ENCODE results near the gene CSNK1E.

CSNK1E gene

GRCh38 chr22:38284042-38284402 is 33.2 kb downstream of the CSNK1E start:
- no peaks in the 10 kb centered on the region for H3K27me3 ChIP-seq (ENCODE audit: insufficient read depth, insufficient read length)
- H3K4me1 ChIP-seq (ENCODE audit: insufficient read depth, insufficient read length) = peaks cover 13% of the 10 kb centered on the region
- H3K36me3 ChIP-seq (ENCODE audit: insufficient read depth, insufficient read length, low read length) = peaks cover 3% of the 10 kb centered on the region
- no peak overlapping the region for H3K9ac ChIP-seq (ENCODE audit: insufficient read length, low read depth)
- TF ChIP-seq ZNF274 (IDR thresholded peaks at IDR 0.05; ENCODE audit: low read depth, low read length) (no peak), SUZ12 (IDR thresholded peaks at IDR 0.05; ENCODE audit: extremely low read depth, insufficient read depth, insufficient read length) (no peak), YY1 (IDR thresholded peaks at IDR 0.05; ENCODE audit: insufficient read depth, insufficient read length) (no peak)
- DNase-seq (ENCODE audit: low read depth, low spot score) = no peak
- no peak overlapping the region for H3K4me3 ChIP-seq (ENCODE audit: insufficient read length, low read depth)
- no peaks in the 10 kb centered on the region for H3K9me3 ChIP-seq (ENCODE audit: insufficient read depth, low read length)

GRCh38 chr22:38282397-38282796 is 34.8 kb downstream of the CSNK1E start:
- Histone ChIP-seq H3K9me3 (ENCODE audit: insufficient read depth, low read length) (no peaks in the 10 kb centered on the region), H3K4me3 (ENCODE audit: insufficient read length, low read depth) (no peak overlapping the region), H3K27me3 (ENCODE audit: insufficient read depth, insufficient read length) (no peaks in the 10 kb centered on the region), H3K4me1 (ENCODE audit: insufficient read depth, insufficient read length) (peaks cover 13% of the 10 kb centered on the region), H3K36me3 (ENCODE audit: insufficient read depth, insufficient read length, low read length) (peaks cover 3% of the 10 kb centered on the region), H3K9ac (ENCODE audit: insufficient read length, low read depth) (no peak overlapping the region)
- DNase-seq (ENCODE audit: low read depth, low spot score) = no peak
- no peak for TF ChIP-seq YY1 (IDR thresholded peaks at IDR 0.05; ENCODE audit: insufficient read depth, insufficient read length)
- no peak for TF ChIP-seq SUZ12 (IDR thresholded peaks at IDR 0.05; ENCODE audit: extremely low read depth, insufficient read depth, insufficient read length)
- TF ChIP-seq ZNF274 (IDR thresholded peaks at IDR 0.05; ENCODE audit: low read depth, low read length) = no peak

DNA sequence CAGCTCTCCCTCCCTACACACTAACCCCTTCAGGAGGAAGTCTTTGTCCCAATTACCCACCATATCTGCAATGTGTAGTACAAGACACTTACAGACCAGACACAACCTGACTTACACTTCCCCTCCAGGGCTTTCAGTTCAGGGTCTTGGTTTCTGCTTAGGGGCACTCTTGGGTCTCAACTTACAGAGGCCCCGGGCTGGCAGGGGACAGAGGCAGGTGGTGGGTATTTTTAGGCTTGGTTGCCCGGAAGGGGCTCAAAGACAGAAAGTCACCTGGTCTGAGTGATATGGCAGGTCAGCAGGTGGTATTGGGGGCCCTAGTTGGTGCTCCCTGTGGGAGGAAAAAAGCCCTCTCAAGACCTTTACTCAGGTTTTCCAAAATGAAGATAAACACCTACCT is 41.1 kb downstream of the CSNK1E start:
- no peak overlapping the region for H3K9ac ChIP-seq (ENCODE audit: insufficient read length, low read depth)

GRCh38 chr22:38273135-38273826 is 44.0 kb downstream of the CSNK1E start:
- H3K4me3 ChIP-seq (ENCODE audit: insufficient read length, low read depth) = peak overlapping the region; percentile 9
- no peaks in the 10 kb centered on the region for H3K9me3 ChIP-seq (ENCODE audit: insufficient read depth, low read length)
- TF ChIP-seq ZNF274 (IDR thresholded peaks at IDR 0.05; ENCODE audit: low read depth, low read length) = no peak
- no peak for TF ChIP-seq SUZ12 (IDR thresholded peaks at IDR 0.05; ENCODE audit: extremely low read depth, insufficient read depth, insufficient read length)
- TF ChIP-seq YY1 (IDR thresholded peaks at IDR 0.05; ENCODE audit: insufficient read depth, insufficient read length) = no peak
- no peaks in the 10 kb centered on the region for H3K27me3 ChIP-seq (ENCODE audit: insufficient read depth, insufficient read length)
- H3K36me3 ChIP-seq (ENCODE audit: insufficient read depth, insufficient read length, low read length) = peaks cover 16% of the 10 kb centered on the region
- peak overlapping the region; percentile 15 for H3K9ac ChIP-seq (ENCODE audit: insufficient read length, low read depth)
- DNase-seq (ENCODE audit: low read depth, low spot score) = no peak
- H3K4me1 ChIP-seq (ENCODE audit: insufficient read depth, insufficient read length) = peaks cover 23% of the 10 kb centered on the region

More for the DNA sequence above, 41.1 kb downstream of the CSNK1E start:
- no peak overlapping the region for H3K4me3 ChIP-seq (ENCODE audit: insufficient read length, low read depth)
- no peak for DNase-seq (ENCODE audit: low read depth, low spot score)
- peaks cover 9% of the 10 kb centered on the region for H3K4me1 ChIP-seq (ENCODE audit: insufficient read depth, insufficient read length)
- H3K27me3 ChIP-seq (ENCODE audit: insufficient read depth, insufficient read length) = no peaks in the 10 kb centered on the region
- no peaks in the 10 kb centered on the region for H3K9me3 ChIP-seq (ENCODE audit: insufficient read depth, low read length)
- TF ChIP-seq SUZ12 (IDR thresholded peaks at IDR 0.05; ENCODE audit: extremely low read depth, insufficient read depth, insufficient read length) = no peak
- peaks cover 5% of the 10 kb centered on the region for H3K36me3 ChIP-seq (ENCODE audit: insufficient read depth, insufficient read length, low read length)

DNA sequence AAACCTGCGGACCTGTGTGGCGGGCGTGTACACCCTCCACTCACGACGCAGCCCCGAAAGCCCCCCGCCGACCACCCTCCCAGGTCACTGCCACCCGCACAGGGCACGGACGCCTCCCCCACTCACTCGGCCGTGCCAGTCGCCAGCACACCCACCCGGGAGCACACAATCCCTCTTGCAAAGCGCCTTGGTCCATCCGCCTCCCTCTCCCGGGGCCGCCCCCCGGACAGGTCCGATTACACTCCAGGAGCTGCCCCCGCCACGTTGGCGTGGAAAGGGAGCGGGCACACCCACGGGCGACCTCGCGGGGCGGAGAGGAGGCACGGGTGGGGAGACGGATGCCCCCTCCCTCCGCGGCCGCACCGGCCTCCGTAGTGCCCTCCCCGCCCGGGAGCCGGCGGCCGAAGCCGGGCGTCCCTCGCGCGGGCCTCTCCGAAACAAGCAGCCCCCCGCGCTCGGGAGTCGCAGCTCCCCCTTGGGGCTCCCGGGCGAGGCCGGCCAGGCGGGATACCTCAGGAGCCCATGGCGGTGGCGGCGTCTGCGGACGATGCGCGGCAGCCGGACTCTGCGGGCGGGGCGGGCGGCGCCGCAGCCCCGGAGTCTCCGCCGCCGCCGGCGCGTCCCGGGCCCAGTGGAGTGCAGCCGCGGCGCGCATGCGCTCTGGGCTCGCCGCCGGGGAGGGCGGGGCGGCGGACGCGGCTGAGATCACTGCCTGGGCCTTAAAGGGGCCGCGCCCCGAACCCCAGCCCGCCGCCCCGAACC is 44.7 kb downstream of the CSNK1E start, which contains the start of gene TMEM184B:
Gene TMEM184B (minus strand): TSS at position 638 of the 762 bp plus-strand sequence. CDS start 25,049 bp downstream, outside the sequence.
- Histone ChIP-seq H3K4me1 (ENCODE audit: insufficient read depth, insufficient read length) (peaks cover 25% of the 10 kb centered on the region), H3K4me3 (ENCODE audit: insufficient read length, low read depth) (peak within 1 kb of the TSS; percentile 88), H3K9ac (ENCODE audit: insufficient read length, low read depth) (peak within 1 kb of the TSS; percentile 91), H3K27me3 (ENCODE audit: insufficient read depth, insufficient read length) (no peaks in the 10 kb centered on the region), H3K36me3 (ENCODE audit: insufficient read depth, insufficient read length, low read length) (peaks cover 16% of the 10 kb centered on the region), H3K9me3 (ENCODE audit: insufficient read depth, low read length) (no peaks in the 10 kb centered on the region)
- TF ChIP-seq SUZ12 (IDR thresholded peaks at IDR 0.05; ENCODE audit: extremely low read depth, insufficient read depth, insufficient read length) (no peak), YY1 (IDR thresholded peaks at IDR 0.05; ENCODE audit: insufficient read depth, insufficient read length) (no peak), ZNF274 (IDR thresholded peaks at IDR 0.05; ENCODE audit: low read depth, low read length) (no peak)
- no peak for DNase-seq (ENCODE audit: low read depth, low spot score)

- H3K4me3 ChIP-seq (ENCODE audit: insufficient read length, low read depth) = peak overlapping the region; percentile 88
- peaks cover 25% of the 10 kb centered on the region for H3K4me1 ChIP-seq (ENCODE audit: insufficient read depth, insufficient read length)
- DNase-seq (ENCODE audit: low read depth, low spot score) = no peak
Measured at GRCh38 chr22:38271927-38272372, 45.3 kb downstream of the CSNK1E start.

GRCh38 chr22:38271101-38271500 is 46.1 kb downstream of the CSNK1E start:
- DNase-seq (ENCODE audit: low read depth, low spot score) = no peak
- TF ChIP-seq YY1 (IDR thresholded peaks at IDR 0.05; ENCODE audit: insufficient read depth, insufficient read length) (no peak), ZNF274 (IDR thresholded peaks at IDR 0.05; ENCODE audit: low read depth, low read length) (no peak), SUZ12 (IDR thresholded peaks at IDR 0.05; ENCODE audit: extremely low read depth, insufficient read depth, insufficient read length) (no peak)
- H3K36me3 ChIP-seq (ENCODE audit: insufficient read depth, insufficient read length, low read length) = peaks cover 19% of the 10 kb centered on the region
- H3K9ac ChIP-seq (ENCODE audit: insufficient read length, low read depth) = peak overlapping the region; percentile 91
- H3K9me3 ChIP-seq (ENCODE audit: insufficient read depth, low read length) = no peaks in the 10 kb centered on the region
- H3K27me3 ChIP-seq (ENCODE audit: insufficient read depth, insufficient read length) = no peaks in the 10 kb centered on the region
- H3K4me3 ChIP-seq (ENCODE audit: insufficient read length, low read depth) = no peak overlapping the region
- peaks cover 26% of the 10 kb centered on the region for H3K4me1 ChIP-seq (ENCODE audit: insufficient read depth, insufficient read length)

More at GRCh38 chr22:38271927-38272372, 45.3 kb downstream of the CSNK1E start:
- H3K9me3 ChIP-seq (ENCODE audit: insufficient read depth, low read length) = no peaks in the 10 kb centered on the region
- no peak for TF ChIP-seq YY1 (IDR thresholded peaks at IDR 0.05; ENCODE audit: insufficient read depth, insufficient read length)
- no peak for TF ChIP-seq ZNF274 (IDR thresholded peaks at IDR 0.05; ENCODE audit: low read depth, low read length)
- no peak for TF ChIP-seq SUZ12 (IDR thresholded peaks at IDR 0.05; ENCODE audit: extremely low read depth, insufficient read depth, insufficient read length)
- peak overlapping the region; percentile 91 for H3K9ac ChIP-seq (ENCODE audit: insufficient read length, low read depth)
- no peaks in the 10 kb centered on the region for H3K27me3 ChIP-seq (ENCODE audit: insufficient read depth, insufficient read length)
- peaks cover 16% of the 10 kb centered on the region for H3K36me3 ChIP-seq (ENCODE audit: insufficient read depth, insufficient read length, low read length)

Measured in NT2/D1 (cell line).